Activated CD4-positive, alpha-beta T cell treated with anti-CD3 and anti-CD28 coated beads for 24 hours (primary cell): ENCODE data around the gene DDX42.
"Not testable (repeated sequence)": the region's sequence is repeated elsewhere in the genome, so short reads cannot be mapped to it uniquely, and the experiment has no call there.

ENCODE experiments used
- DNase-seq, 2 donors: peaks; one replicate each; pipeline ENCODE4 v3.0.0-alpha.2; 2020; ENCODE audit warnings: low read depth in 2 of 2

DDX42 gene

DNA sequence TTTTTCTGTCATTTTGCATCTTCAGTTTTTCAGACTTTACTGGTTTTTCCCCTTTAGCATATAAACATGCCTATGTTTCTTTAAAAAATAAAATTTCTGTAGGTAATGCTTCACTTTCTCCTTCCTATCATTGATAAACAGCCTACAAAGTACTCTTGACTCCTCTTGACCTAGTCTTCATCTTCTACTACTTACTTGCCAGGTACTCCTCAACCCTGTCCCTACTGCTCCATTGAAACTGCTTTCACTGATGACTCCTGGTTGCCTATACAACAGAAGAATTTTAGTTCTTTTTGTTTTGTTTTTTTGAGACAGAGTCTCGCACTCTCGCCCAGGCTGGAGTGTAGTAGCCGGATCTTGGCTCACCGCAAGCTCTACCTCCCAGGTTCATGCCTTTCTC lies 7.0 kb downstream of the DDX42 start:
- DNase-seq, result no peak

DNA sequence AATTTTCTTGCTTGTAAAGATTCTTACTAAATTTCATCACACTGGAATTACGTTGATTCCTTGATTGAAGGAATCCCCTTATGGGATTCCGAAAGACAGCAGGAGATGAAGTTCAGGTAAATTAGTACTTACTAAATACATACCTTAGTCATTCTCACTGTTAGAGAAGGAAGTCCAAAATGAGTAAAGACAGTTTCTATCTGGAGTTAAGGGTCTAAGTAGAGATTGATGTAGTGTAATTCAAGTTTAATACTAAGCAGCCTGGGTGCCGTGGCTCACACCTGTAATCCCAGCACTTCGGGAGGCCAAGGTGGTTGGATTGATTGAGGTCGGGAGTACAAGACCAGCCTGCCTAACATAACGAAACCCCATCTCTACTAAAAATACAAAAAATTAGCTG lies 9.6 kb downstream of the DDX42 start:
- DNase-seq, result no peak

DNA sequence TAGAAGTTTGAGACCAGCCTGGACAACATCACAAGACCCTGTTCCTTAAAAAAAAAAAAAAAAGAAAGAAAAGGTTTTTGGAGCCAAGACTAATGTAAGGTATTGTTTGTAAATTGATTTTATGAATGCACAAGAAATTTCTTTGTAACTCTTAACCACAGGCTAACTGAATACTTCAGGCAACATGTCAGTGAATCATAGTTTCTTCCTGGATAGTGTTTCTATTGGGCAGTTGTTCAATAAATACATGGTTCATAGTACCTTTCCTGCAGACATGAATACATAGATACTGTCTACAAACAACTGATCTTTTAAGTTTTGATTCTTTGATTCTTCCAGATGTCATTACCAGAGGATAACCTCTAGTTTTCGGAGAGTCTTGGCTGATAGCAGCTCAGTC lies 11.6 kb downstream of the DDX42 start:
- no peak for DNase-seq

DNA sequence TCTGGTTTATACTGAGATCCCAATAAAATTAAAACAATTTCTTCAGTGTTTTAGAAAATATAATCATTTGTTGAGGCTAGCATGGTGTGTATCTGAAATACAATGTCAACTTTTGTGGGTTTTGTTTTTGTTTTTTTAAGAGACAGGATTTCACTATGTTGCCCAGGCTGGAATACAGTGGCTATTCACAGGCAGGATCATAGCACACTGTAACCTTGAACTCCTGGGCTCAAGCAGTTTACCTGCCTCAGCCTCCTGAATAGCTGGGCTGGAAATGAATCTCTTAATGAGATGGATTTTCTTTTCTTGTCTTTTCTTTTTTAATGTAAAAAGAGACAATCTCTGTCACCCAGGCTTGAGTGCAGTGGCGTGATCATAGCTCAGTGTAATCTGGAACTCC lies 12.1 kb downstream of the DDX42 start:
- DNase-seq, result no peak

DNA sequence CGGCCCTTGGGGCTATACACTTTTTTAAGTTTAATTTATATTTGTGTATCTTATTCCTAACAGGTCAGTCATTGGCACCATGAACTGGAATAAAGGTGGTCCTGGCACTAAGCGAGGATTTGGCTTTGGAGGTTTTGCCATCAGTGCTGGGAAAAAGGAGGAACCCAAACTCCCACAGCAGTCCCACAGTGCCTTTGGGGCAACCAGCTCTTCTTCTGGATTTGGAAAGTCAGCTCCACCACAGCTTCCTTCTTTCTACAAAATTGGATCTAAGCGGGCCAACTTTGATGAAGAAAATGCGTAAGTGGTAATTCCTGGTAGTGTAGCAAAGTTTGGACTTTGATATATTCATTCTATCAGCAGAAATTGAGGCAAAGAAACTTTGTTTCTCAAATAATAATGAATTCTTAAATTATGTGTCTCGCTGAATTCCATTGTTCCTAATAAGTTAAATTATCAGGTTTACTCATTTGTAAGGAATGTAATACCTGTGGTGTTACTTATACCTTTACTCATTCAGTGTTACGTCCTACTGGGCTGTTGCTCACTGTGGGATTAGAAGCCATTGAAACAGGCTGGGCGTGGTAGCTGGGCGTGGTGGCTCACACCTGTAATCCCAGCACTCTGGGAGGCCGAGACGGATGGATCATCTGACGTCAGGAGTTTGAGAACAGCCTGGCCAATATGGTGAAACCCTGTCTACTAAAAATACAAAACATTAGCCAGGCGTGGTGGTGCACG lies 13.2 kb downstream of the DDX42 start:
- no peak for DNase-seq

DNA sequence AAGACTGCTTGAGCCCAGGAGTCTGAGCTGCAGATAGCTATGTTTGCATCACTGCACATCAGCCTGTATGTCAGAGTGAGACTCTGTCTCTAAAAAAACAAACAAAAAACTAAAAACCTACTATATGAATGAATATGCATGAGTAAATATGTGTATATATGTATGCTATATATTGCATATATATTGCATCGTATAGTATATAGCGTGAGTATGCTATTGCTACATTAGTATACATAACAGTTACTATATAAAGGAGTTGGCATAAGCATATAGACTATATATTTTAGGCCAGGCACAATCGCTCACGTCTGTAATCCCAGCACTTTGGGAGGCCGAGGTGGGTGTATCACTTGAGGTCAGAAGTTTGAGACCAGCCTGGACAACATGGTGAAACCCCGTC lies 16.1 kb downstream of the DDX42 start:
- DNase-seq, result no peak

DNA sequence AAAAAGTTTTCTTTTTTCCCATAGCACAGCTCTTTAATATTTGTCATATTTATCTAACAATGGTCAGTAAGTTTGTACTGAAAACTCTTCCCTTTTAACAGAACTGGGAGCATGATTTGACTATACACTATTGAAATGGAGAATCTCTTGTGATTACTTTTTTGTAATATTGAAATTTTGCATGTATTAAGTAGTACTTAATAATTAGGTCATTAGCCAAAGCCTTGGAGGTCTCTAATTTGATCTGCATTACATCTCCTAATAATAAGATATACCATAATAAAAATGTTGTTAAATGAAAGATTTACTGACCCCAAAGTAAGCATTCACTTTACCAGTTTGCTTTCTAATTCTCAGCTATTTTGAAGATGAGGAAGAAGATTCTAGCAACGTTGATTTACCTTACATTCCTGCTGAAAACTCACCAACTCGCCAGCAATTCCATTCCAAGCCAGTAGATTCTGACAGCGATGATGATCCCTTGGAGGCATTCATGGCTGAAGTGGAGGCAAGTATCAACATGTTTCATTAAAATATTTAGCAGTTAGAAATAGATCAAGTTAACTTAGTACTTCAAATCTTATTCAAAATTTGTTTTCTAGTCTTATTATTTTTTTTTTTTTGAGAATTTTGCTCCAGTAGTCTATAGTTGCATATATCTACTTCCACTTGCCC lies 18.2 kb downstream of the DDX42 start:
- DNase-seq, result no peak

DNA sequence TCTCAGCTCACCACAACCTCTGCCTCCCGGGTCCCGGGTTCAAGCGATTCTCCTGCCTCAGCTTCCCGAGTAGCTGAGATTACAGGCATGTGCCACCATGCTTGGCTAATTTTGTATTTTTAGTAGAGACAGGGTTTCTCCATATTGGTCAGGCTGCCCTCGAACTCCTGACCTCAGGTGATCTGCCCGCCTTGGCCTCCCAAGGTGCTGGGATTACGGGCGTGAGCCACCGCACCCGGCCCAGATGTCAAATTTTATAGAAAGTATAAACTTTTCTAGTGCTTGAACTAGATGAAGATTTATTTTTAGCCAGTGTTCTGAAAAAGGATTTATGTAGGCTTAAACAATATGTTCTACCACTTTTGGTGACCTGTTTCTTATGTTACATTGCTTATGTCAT lies 22.4 kb downstream of the DDX42 start:
- not testable (repeated sequence) for DNase-seq

DNA sequence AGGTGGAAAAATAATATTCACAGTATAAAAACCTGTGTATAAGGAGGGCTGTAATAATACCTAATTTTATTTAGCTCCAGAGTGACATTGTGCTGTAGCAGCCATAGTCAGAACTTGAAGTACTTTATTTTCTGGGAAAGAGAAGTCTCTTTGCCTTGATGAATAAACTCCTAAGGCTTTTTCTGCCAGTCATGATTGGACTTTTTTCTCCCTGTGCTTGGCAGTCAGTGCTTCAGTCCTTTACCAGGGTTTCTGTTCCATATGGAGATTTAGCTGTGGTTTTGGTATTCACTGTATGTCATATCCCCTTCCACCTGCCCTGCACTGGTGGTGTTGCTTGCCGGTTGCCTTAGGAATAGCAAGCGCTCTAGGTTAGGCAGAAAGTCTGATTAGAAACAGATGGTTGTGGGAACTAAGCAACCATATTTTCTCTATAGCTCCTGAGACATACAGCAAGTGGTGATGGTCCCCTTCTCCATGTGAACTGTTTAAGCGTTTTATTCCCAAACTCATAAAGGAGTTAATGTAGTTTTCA lies 24.7 kb downstream of the DDX42 start:
- DNase-seq, result no peak

DNA sequence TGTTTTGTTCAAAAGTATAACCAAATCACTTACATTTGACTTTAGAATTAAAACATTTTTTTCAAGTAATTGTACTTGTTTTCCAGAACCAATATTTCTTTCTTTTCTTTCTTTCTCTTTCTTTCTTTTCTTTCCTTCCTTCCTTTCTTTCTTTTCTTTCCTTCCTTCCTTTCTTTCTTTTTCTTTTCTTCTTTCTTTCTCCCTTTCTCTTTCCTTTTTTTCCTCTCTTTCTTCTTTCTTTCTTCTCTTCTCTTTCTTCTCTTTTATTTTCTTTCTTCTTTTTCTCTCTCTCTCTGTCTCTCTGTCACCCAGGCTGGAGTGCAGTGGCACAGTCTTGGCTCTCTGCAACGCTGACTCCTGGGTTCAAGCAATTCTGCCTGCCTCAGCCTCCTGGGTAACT lies 26.8 kb downstream of the DDX42 start:
- DNase-seq, result no peak

DNA sequence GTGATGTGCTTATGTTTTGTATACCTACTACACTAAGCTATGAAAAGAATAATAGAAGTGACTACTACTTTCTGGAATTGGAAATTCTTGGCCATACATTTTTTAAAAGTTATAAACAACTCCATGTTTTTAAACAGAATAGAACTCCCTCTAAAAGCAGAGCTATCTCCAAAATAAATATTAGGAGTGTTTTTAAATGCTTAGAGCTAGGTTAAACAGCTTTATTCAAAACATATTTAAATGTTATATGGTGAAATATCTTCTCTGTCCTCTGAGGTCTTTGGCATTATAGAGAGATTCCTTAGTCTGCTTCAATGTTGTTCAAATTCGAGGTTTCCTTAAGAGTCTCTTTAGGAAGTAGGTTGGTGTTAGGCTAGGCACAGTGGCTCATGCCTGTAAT lies 30.4 kb downstream of the DDX42 start:
- no peak for DNase-seq

DNA sequence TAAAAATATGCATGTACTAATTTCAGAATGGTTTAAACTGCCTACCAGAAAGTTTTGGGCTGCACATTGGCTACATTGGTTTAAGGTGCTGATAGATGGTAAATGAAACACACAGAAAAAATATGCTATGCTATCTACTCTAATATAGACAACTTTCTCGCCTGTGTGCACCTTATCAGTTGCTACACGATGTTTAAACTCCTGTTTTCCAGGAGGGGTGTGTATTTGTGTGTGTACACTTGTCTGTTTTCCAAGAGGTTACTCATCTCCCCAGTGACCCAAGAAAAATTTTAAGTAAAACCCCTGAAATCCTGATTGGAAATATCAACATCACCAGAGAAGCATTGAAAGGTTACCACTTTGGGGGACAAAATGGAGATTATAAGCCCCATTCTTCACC lies 31.6 kb downstream of the DDX42 start:
- no peak for DNase-seq

DNA sequence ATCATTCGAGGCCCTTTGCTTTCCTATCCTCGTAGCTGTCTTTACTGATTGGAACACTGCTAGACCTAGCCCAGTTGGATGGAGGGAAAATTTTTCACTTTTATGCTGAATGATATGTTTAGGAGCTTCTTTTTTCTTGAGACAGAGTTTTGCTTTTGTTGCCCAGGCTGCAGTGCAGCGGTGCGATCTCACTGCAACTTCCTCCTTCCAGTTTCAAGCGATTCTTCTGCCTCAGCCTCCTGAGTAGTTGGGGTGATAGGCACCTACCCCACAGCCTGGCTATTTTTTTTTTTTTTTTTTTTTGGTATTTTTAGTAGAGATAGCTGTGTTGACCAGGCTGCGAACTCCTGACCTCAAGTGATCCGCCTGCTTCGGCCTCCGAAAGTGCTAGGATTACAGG lies 36.0 kb downstream of the DDX42 start:
- no peak for DNase-seq

DNA sequence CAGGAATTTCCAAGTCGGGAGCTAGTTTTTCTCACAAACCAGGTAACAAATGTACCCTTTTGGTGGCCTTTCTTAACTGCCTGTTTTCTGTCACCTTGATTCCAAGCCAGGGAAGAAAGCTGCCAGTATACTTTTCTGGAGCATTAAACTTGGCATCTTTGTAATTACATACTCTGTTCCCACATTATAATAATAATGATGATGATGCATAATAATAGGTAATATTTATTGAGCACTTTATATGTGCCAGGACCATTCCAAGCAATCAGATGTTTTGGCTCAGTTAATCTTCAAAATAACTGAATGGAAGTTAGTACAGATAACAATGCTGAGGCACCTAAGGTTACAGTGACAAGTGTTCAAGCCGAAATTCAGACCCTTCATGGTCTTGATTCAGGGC lies 42.2 kb downstream of the DDX42 start:
- no peak for DNase-seq

DNA sequence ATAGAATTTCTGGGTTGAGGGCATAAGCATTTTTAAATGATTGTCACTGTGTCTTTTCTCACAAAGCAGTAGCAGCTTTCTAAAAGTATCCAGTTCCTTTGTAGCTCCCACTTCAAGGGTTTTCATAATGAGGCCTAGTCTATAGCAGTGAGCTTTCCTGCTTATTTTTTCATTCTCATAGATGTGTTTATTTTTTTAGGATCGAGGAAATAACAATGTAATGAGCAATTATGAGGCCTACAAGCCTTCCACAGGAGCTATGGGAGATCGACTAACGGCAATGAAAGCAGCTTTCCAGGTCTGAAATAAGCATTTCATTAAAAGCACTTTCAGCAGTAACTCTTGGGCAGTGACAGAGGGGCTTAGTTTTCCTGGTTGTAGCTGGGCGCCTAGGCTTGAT lies 42.7 kb downstream of the DDX42 start:
- DNase-seq, result no peak

DNA sequence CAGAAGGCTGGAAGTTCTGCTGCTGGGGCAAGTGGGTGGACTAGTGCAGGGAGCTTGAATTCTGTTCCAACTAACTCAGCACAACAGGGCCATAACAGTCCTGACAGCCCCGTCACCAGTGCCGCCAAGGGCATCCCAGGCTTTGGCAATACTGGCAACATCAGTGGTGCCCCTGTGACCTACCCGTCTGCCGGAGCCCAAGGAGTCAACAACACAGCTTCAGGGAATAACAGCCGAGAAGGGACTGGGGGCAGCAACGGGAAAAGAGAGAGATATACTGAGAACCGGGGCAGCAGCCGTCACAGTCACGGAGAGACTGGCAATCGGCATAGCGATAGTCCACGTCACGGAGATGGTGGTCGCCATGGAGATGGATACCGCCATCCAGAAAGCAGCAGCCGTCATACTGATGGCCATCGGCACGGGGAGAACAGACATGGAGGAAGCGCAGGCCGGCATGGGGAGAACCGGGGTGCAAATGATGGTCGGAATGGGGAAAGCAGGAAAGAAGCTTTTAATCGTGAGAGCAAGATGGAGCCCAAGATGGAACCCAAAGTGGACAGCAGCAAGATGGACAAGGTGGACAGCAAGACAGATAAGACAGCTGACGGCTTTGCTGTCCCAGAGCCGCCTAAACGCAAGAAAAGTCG lies 43.9 kb downstream of the DDX42 start:
- no peak for DNase-seq

DNA sequence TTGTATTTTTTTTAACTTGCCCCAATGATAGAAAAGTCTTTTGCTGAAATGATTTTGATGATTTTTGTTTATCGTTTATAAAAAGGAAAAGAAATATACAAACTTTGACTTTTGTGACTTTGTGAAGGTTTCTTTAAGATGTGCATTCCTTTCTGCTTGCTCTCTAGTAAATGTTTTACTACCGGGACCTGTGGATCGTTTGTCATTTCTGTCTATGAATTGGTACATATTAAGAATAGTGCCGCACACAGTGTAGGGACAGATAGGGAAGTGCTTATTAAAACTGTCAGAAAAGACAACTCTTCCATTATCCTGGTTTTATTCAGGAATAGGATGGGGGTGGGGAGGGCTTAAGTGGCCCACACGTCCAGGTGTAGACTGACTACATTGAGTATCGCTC lies 45.2 kb downstream of the DDX42 start:
- no peak for DNase-seq

DNA sequence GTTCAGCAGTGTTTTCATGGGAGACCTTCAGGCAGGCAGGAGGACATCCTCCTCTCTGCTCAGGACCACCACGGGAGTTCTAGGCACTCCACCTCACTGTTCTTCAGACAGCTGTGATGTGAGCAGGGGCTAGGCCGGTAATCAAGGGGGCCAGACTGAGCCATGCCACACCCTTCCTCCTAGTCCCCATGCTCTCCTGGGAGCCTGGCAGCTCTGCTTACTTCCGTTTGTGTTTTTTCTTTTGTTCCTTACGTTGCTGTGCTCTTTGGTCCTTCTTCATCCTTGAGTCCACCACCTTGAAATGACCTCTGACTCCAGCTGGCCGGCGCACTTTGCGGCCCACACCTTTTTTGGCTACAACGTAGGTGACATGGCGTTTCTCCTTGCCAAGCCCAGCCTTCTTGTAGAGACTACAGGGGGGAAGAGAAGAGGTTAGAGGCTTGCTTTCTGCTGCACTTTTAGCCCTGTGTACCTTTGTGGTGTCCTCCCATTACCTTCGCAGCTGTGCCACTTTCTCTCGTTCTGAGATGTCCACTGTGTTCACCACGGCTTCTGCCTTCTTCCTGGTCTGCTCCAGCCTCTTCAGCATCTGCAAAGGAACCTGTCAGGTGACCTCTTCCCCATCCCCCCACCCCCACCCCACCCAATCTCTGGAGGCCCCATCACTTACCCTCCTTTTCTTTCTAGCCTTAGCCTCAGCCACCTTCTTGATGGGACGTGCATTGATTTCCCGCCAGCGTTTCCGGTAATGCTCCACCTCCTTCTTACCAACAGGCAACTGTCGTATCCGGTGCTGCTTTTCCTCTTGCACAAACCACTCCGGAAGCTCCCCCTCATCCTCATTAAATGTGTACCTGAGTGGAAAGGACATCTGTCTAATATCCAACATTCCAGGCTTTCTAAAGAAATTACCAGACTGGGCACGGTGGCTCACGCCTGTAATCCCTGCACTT lies 45.9 kb downstream of the DDX42 start:
- no peak for DNase-seq

DNA sequence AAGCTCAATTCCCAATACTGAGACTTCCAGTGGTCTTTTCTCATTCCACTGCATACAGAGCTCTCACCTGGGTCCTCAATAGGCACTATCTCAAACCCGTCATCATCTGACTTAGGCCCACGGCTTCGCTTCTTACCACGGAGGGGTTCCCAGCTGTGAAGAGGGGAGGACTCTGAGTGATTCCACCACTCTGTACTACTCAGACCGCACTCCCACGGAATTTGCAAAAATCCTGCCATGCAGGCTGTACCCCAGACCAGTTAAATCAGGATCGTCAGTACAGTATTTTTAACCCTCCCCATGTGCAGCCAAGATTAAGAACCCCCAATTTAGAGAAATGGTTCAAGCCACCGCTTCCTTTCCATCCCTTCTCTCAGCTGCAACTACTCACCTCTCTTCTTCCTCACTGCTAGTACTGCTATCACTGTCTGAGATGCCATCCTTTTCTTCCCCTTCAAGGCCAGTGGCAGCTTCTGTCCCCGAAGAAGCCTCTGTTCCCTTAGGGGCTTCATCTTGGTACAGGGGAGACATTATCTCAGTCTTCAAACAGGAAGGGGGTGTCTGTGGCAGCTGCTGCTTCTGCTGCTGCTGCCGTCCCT lies 47.1 kb downstream of the DDX42 start:
- DNase-seq, result no peak

DNA sequence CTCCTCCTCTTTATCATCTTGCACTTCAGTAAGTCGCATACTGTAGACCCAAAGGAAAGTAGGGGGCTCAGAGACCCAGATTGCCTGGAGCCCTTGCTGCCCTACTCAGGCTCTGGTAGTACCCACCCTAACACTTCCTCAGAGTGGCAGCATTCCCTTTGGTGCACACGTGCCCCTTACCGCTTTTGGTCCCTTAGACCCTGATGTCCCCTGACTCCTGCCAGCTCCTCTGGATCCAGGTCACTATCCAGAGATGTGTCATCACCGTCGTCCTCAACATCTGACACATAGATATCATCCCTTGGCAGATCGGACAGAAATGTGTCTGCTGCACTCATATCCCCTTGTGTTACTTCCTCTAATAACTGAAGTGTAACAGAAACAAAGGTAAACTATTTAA lies 47.8 kb downstream of the DDX42 start:
- DNase-seq, result no peak

DNA sequence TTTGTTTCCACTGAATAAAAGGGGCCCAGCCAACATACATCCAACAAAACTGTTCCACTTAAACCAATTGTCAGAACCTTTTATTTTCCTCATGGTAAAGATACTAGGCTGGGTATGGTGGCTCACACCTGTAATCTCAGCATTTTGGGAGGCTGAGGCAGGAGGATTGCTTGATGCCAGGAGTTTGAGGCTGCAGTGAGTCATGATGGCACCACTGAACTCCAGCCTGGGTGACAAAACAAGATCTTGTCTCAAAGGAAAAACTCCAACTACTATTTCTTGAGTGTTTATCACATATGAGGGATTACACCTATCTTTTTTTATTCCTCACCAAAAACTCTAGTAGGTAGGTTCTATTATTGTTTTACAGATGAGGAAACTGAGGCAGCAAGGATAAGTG lies 48.6 kb downstream of the DDX42 start:
- DNase-seq, result no peak
